Spleen (tissue), 7 donors: Measurements from ENCODE around the gene PRKCZ.

Experiments used
- CTCF ChIP-seq, 11 experiments: fragments of 200-600 bp in 7 of 11; fragments of 450-650 bp in 4 of 11; sonication (generic) in 4 of 11; IDR thresholded peaks in 8 of 11; conservative IDR thresholded peaks in 3 of 11; 1 replicate in 7 of 11; 2 replicates in 4 of 11; pipeline versions ENCODE4 v1.4.0 to v1.8.0; 2016 to 2021; ENCODE audit warnings: antibody characterized with exemption in 11 of 11, inconsistent platforms in 4 of 11, mild to moderate bottlenecking in 1 of 11
- POLR2A ChIP-seq, 3 donors: fragments of 450-650 bp; IDR thresholded peaks; one replicate each; pipeline ENCODE4 v1.5.1; 2017; ENCODE audit warnings: antibody characterized with exemption in 3 of 3, mild to moderate bottlenecking in 1 of 3
- POLR2AphosphoS5 ChIP-seq, 3 donors: sonication (generic); formaldehyde crosslinking; IDR thresholded peaks; one replicate each; pipeline ENCODE4 v1.5.1; 2017; ENCODE audit warnings: antibody characterized with exemption in 3 of 3
- donor health status: DM: no; HTN: no; CAD: no; lungs with moderate emphysema.
- donor health status: DM: no; HTN: no; CAD: no.
- donor health status: DM: no; HTN: no; CAD: no.

GRCh38 chr1:2194319-2194897 lies 144.2 kb downstream of the PRKCZ start, which contains the start of gene FAAP20:
- TF ChIP-seq CTCF (IDR thresholded peaks at IDR 0.05 in 8 of 11, conservative IDR thresholded peaks at IDR 0.05 in 3 of 11) (no peak), POLR2AphosphoS5 (IDR thresholded peaks at IDR 0.05) (no peak), POLR2A (IDR thresholded peaks at IDR 0.05) (no peak)
